PFSK-1 (cell line): ENCODE results near the gene TNP2.

Experiments
- FOXP2 ChIP-seq: optimal IDR thresholded peaks from 2 replicates; pipeline ENCODE3; 2011; ENCODE audit warnings: borderline replicate concordance, control low read depth, inconsistent platforms; ENCODE audit not compliant: insufficient read depth; ENCODE audit errors: extremely low read length, extremely low read depth
- POLR2AphosphoS5 ChIP-seq: IDR thresholded peaks from 2 replicates; pipeline ENCODE4 v1.6.1; 2012; ENCODE audit warnings: low read depth, mild to moderate bottlenecking, control low read depth, low read length, moderate library complexity
- SIN3A ChIP-seq: IDR thresholded peaks from 2 replicates; pipeline ENCODE4 v1.6.1; 2012; ENCODE audit warnings: mild to moderate bottlenecking, low read length, moderate library complexity, borderline replicate concordance; ENCODE audit not compliant: insufficient read depth
- TAF1 ChIP-seq: IDR thresholded peaks from 2 replicates; pipeline ENCODE4 v1.6.1; 2012; ENCODE audit warnings: low read length, control low read depth, borderline replicate concordance; ENCODE audit not compliant: insufficient read depth
- TF ChIP-seq, protein P1 (sequence below), 2 experiments: IDR thresholded peaks; 2 replicates each; pipeline versions ENCODE4 v1.6.1 to v1.8.0; 2011 to 2012; ENCODE audit warnings: low read depth in 2 of 2, low read length in 2 of 2, control low read depth in 1 of 2, inconsistent platforms in 1 of 2, mild to moderate bottlenecking in 1 of 2, moderate library complexity in 1 of 2; ENCODE audit not compliant: insufficient read depth in 1 of 2

Gene TNP2

DNA sequence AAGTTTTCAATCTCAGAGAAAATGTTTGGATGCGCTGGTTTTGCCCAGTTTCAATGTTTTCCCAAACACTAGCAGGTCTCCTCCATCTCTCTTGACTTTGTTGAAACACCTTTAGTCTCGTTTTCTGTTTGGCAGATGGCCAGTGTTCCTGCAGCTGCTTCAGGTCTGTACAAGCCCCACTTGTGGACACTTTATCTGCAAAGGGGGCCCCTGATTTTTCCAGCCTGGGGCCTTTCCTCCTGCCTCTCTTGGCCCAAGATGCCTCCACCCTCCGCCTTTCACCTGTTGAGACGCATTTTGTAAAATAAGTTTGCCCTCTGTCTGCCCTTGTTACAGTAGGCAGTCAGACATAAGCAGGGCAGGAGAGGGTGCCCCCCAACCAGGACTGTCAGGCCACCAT is 33.9 kb upstream of the TNP2 start:
- TF ChIP-seq, protein P1, sequence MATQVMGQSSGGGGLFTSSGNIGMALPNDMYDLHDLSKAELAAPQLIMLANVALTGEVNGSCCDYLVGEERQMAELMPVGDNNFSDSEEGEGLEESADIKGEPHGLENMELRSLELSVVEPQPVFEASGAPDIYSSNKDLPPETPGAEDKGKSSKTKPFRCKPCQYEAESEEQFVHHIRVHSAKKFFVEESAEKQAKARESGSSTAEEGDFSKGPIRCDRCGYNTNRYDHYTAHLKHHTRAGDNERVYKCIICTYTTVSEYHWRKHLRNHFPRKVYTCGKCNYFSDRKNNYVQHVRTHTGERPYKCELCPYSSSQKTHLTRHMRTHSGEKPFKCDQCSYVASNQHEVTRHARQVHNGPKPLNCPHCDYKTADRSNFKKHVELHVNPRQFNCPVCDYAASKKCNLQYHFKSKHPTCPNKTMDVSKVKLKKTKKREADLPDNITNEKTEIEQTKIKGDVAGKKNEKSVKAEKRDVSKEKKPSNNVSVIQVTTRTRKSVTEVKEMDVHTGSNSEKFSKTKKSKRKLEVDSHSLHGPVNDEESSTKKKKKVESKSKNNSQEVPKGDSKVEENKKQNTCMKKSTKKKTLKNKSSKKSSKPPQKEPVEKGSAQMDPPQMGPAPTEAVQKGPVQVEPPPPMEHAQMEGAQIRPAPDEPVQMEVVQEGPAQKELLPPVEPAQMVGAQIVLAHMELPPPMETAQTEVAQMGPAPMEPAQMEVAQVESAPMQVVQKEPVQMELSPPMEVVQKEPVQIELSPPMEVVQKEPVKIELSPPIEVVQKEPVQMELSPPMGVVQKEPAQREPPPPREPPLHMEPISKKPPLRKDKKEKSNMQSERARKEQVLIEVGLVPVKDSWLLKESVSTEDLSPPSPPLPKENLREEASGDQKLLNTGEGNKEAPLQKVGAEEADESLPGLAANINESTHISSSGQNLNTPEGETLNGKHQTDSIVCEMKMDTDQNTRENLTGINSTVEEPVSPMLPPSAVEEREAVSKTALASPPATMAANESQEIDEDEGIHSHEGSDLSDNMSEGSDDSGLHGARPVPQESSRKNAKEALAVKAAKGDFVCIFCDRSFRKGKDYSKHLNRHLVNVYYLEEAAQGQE (IDR thresholded peaks at IDR 0.05; ENCODE audit: insufficient read depth in 1 of 2, low read depth in 2 of 2, low read length in 2 of 2), result no peak
- TF ChIP-seq SIN3A, result no peak
- no peak for TF ChIP-seq POLR2AphosphoS5
- TF ChIP-seq FOXP2, result no peak
- TF ChIP-seq TAF1, result no peak

DNA sequence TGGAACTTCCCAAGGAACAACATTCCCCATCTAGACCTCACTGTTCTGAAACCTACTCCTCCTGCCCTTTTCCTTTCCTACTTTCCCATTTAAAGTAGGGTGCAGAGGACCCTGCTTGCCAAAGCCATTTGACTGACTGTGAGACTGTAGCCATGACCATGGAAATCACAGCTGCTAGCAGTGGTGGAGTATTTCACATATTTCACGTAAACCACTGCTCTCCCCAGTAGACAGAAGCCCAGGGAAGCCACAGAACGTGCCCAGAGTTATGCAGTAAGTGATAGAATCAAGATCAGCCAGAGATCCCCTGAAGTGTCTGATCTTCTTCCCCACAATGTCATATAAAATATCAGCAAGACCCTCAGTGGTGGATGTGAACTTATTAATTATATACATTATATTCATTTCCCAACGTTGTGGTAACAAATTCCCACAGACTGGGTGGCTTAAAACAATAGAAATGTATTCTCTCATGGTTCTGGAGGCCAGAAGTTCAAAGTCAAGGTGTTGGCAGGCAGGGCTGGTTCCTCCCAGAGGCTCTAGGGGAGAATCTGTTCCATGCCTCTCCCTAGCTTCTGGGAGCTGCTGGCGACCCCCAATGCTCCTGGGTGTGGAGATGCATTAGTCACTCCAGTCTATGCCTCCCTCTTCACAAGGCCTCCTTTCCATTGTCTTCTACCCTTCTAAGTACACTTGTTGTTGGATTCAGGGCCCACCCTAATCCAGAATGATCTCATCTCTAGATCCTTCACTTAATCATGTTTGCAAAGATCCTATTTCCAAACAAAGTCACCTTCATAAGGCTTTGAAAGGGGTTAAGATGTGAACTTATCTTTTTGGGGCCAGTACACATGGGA is 32.7 kb upstream of the TNP2 start:
- TF ChIP-seq TAF1 (no peak), POLR2AphosphoS5 (no peak), FOXP2 (no peak), SIN3A (no peak)
- TF ChIP-seq, protein P1 (IDR thresholded peaks at IDR 0.05; ENCODE audit: insufficient read depth in 1 of 2, low read depth in 2 of 2, low read length in 2 of 2), result no peak

DNA sequence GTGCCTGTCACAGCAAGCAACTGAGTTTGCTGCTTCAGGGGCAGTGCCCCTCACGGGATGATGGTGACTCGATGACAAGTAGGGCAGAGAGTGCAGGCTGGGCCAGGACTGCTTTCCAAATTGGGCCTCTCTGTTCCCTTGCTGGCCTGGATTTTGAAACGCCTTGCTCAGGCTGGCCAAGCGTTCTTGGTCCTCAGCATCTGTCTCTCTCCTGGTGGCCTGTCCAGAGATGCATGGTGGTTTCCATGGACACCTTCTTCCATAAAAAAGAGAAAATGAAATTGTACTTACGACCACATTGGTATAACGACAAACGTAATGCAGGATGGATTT is 31.4 kb upstream of the TNP2 start:
- TF ChIP-seq, protein P1 (IDR thresholded peaks at IDR 0.05; ENCODE audit: insufficient read depth in 1 of 2, low read depth in 2 of 2, low read length in 2 of 2), result no peak
- no peak for TF ChIP-seq FOXP2
- no peak for TF ChIP-seq SIN3A
- no peak for TF ChIP-seq TAF1
- TF ChIP-seq POLR2AphosphoS5, result no peak

DNA sequence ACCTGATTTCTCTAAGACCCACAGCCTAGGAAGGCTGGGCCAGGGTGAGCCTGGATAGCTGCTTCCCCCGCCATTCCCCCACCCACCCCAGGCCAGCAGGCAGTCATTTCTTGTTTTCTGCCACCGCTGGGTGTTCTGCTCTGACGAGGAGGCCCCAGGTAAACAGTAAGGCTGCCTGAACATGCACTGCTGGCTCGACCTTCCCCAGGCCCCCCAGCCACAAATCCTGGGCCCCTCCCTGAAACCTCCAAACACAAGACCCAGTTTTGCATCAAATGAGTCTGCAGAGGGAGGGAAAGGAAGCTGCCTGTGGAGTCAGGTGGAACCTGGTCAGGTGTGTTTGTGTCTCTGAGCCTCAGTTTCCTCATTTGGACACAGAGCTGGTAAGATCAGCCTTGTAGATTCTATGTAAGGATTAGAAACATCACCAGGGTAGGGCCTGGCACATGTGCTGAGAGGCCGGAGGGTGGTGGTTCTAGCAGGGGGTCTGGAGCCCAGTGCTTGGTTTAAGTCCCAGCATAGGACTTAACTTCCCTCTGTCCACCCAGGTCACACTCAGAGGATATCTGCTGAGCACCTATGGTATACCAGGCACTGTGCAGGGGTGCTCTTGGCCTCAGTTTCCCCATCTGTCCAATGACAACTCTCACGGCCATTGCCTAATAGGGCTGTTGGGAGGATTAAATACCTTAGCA is 30.9 kb upstream of the TNP2 start:
- no peak for TF ChIP-seq TAF1
- TF ChIP-seq POLR2AphosphoS5, result no peak
- no peak for TF ChIP-seq FOXP2
- TF ChIP-seq, protein P1 (IDR thresholded peaks at IDR 0.05; ENCODE audit: insufficient read depth in 1 of 2, low read depth in 2 of 2, low read length in 2 of 2), result no peak
